Ascending aorta (tissue), 2 donors: ENCODE results near the gene MGAT4C. TPM values are rescaled to one million over a fixed set of nuclear protein-coding genes. Genes with fewer than 3 reads are reported as not detected.

ENCODE experiments used
- DNase-seq, 2 donors: peaks; one replicate each; pipeline ENCODE4 v3.0.0-alpha.2; 2019; ENCODE audit warnings: low spot score in 2 of 2
- H3K27ac ChIP-seq, 2 donors: fragments of 200-600 bp; sonication (generic); one replicate each; pipeline ENCODE4 v1.5.1; 2016 to 2017; ENCODE audit warnings: mild to moderate bottlenecking in 1 of 2
- H3K27me3 ChIP-seq: fragments of 200-600 bp; sonication (generic); one replicate; pipeline ENCODE4 v1.5.1; 2017
- H3K36me3 ChIP-seq, 2 donors: fragments of 200-600 bp; sonication (generic); one replicate each; pipeline ENCODE4 v1.5.1; 2016
- H3K4me1 ChIP-seq, 2 donors: fragments of 200-600 bp; sonication (generic); one replicate each; pipeline ENCODE4 v1.5.1; 2016 to 2017; ENCODE audit warnings: mild to moderate bottlenecking in 1 of 2
- H3K4me3 ChIP-seq, 2 donors: fragments of 200-600 bp; sonication (generic); one replicate each; pipeline ENCODE4 v1.5.1; 2016 to 2017; ENCODE audit warnings: mild to moderate bottlenecking in 1 of 2
- H3K9me3 ChIP-seq, 2 donors: fragments of 200-600 bp; sonication (generic); one replicate each; pipeline ENCODE4 v1.5.1; 2016
- intact Hi-C: fragments of 100-400 bp; cut with DNase I; formaldehyde crosslinking; loops from one replicate; pipeline ENCODE4 v1.15.1; 2023
- total RNA-seq: library from RNA; depleted of rRNA; stranded (reverse); fragments of >200 nt; gene quantifications from one replicate; pipeline ENCODE4 v1.1.0, GENCODE V29; 2016
- TF ChIP-seq, protein P1 (sequence below), 3 experiments: fragments of 200-600 bp in 2 of 3; fragments of 450-650 bp in 1 of 3; sonication (generic) in 2 of 3; IDR thresholded peaks; one replicate each; pipeline ENCODE4 v1.5.1; 2016 to 2019; ENCODE audit warnings: antibody characterized with exemption in 3 of 3, mild to moderate bottlenecking in 1 of 3, moderate library complexity in 1 of 3

Gene MGAT4C
- total RNA-seq, 1 donor from 2014 or later, result not detected

DNA sequence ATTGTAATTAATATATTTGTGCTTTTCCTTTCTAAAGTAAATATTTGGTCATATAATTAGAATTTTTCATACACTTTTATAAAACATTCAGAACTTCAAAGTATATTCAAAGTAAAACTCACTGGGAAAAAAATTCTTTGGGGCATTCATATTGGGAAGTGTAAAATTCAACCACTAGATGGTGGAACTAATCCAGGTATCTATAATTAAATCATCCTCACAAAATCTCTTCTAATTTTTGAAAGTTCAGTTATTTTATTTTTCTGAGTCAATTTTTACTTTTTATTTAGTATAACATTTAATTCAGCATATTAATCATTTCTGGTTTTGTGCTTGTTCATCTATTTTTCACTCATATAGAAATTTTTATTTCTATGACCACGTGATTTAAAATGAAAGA is 301.1 kb downstream of the MGAT4C start:
- no peaks in the 10 kb centered on the region for H3K4me1 ChIP-seq
- intact Hi-C loops, result no loop called here

DNA sequence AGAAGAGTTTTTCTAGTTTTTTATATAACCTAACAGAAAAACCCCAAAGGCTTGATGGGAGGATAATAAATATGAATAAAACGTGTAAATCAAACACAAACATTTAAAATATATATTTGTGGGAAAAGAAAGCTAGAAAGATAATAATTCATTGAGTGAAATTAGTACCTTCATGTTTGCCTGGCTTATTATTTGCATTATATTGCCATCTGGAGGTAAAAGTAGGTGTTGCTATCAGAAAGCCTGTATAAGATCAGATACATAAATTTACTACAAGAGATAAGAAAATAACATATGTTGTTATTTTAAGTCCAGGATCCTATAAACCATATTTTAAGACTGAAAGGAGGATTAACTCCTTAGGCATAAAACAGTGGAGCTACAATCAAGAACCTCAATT is 304.4 kb downstream of the MGAT4C start:
- TF ChIP-seq, protein P1, sequence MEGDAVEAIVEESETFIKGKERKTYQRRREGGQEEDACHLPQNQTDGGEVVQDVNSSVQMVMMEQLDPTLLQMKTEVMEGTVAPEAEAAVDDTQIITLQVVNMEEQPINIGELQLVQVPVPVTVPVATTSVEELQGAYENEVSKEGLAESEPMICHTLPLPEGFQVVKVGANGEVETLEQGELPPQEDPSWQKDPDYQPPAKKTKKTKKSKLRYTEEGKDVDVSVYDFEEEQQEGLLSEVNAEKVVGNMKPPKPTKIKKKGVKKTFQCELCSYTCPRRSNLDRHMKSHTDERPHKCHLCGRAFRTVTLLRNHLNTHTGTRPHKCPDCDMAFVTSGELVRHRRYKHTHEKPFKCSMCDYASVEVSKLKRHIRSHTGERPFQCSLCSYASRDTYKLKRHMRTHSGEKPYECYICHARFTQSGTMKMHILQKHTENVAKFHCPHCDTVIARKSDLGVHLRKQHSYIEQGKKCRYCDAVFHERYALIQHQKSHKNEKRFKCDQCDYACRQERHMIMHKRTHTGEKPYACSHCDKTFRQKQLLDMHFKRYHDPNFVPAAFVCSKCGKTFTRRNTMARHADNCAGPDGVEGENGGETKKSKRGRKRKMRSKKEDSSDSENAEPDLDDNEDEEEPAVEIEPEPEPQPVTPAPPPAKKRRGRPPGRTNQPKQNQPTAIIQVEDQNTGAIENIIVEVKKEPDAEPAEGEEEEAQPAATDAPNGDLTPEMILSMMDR (IDR thresholded peaks at IDR 0.05), result peak in 1 of 3 experiments; percentile 10
- Histone ChIP-seq H3K4me1 (no peaks in the 10 kb centered on the region), H3K36me3 (no peaks in the 10 kb centered on the region), H3K9me3 (no peaks in the 10 kb centered on the region), H3K27ac (no peak overlapping the region), H3K27me3 (no peaks in the 10 kb centered on the region), H3K4me3 (no peak overlapping the region)
- no peak for DNase-seq
- intact Hi-C loops, result no loop called here

More for the DNA sequence above, 301.1 kb downstream of the MGAT4C start:
- TF ChIP-seq, protein P1 (IDR thresholded peaks at IDR 0.05), result no peak
- H3K27ac ChIP-seq, result no peak overlapping the region
- H3K4me3 ChIP-seq, result no peak overlapping the region
- no peaks in the 10 kb centered on the region for H3K36me3 ChIP-seq
- no peak for DNase-seq
- H3K9me3 ChIP-seq, result no peaks in the 10 kb centered on the region
- no peaks in the 10 kb centered on the region for H3K27me3 ChIP-seq

DNA sequence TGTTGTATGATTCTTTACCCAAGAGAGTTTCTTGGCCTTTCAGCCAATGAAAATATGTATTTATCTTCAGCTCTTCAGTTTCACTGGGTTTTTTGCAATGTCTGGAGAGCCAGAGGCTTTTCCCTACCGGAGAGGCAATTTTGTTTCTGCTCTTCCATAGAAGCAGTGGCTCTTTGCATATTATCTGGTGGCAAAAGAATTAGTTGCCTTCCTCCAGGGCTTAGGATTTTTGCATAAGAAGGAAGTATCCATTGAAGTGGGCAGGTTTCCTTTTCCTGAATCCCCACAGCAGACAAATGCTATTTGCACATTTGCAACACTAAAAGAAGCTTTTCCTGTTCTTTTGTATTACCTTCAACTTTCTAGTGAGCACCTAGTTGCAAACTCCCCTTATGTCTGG is 306.9 kb downstream of the MGAT4C start:
- H3K27ac ChIP-seq, result no peak overlapping the region
- no peaks in the 10 kb centered on the region for H3K9me3 ChIP-seq
- no peaks in the 10 kb centered on the region for H3K36me3 ChIP-seq
- DNase-seq, result no peak
- intact Hi-C loops, result no loop called here
- H3K4me1 ChIP-seq, result no peaks in the 10 kb centered on the region
- H3K4me3 ChIP-seq, result no peak overlapping the region
- H3K27me3 ChIP-seq, result no peaks in the 10 kb centered on the region
- TF ChIP-seq, protein P1 (IDR thresholded peaks at IDR 0.05), result no peak

DNA sequence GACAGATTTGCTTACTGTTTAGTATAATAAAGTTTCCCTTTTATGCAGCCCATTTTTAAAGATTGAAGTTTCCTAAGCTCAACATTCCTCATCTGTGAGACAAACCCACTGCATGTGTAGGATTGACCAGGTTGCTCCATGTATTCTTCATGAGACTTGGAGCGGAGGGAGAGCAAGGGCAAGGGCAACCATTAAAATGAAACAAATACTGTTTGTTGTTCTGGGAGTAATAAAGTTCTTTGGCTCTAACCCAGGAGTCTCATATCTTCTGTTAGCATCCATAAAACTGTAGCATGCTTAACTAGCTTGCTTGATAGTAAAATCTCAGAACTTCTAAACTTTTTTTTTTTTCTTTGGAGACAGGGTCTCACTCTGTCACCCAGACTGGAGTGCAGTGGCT is 307.9 kb downstream of the MGAT4C start:
- H3K9me3 ChIP-seq, result no peaks in the 10 kb centered on the region
- TF ChIP-seq, protein P1 (IDR thresholded peaks at IDR 0.05), result no peak
- no peak overlapping the region for H3K27ac ChIP-seq
- H3K4me3 ChIP-seq, result no peak overlapping the region
- no peaks in the 10 kb centered on the region for H3K27me3 ChIP-seq
- DNase-seq, result no peak
- no peaks in the 10 kb centered on the region for H3K36me3 ChIP-seq
- H3K4me1 ChIP-seq, result no peaks in the 10 kb centered on the region
- intact Hi-C loops, result no loop called here

DNA sequence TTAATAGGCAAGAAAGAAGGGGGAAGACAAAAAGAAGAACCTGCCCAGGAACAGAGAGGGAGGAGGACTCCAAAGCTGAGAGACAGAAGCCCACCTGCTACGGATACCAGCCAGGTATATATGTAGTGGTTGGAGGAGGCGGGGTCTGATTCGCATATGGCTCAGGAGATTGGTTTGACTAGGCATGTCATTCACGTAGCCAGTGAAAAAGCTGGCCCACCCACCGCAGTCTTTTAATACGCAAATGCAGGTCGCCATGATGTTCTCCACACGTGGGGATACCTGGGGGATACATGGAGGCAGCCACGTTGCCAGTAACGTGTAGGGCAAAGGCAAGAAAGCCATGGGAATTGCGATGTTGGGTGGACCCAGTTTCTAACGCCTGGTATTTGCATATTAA is 308.9 kb downstream of the MGAT4C start:
- intact Hi-C loops, result no loop called here
- H3K27me3 ChIP-seq, result no peaks in the 10 kb centered on the region
- no peak overlapping the region for H3K4me3 ChIP-seq
- no peak overlapping the region for H3K27ac ChIP-seq
- no peaks in the 10 kb centered on the region for H3K4me1 ChIP-seq
- no peaks in the 10 kb centered on the region for H3K9me3 ChIP-seq
- no peaks in the 10 kb centered on the region for H3K36me3 ChIP-seq
- no peak for DNase-seq
- TF ChIP-seq, protein P1 (IDR thresholded peaks at IDR 0.05), result no peak

DNA sequence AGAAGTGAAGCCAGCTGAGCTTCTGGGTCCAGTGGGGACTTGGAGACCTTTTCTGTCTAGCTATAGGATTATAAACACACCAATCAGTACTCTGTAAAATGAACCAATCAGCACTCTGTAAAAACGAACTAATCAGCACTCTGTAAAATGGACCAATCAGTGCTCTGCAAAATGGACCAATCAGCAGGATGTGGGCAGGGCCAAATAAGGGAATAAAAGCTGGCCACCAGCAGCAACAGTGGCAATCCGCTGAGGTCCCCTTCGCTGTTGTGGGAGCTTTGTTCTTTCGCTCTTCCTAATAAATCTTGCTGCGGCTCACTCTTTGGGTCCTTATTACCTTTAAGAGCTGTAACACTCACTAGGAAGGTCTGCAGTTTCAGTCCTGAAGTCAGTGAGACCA is 309.8 kb downstream of the MGAT4C start:
- Histone ChIP-seq H3K36me3 (no peaks in the 10 kb centered on the region), H3K27ac (no peak overlapping the region), H3K4me3 (no peak overlapping the region), H3K4me1 (no peaks in the 10 kb centered on the region), H3K9me3 (no peaks in the 10 kb centered on the region), H3K27me3 (no peaks in the 10 kb centered on the region)
- no peak for DNase-seq
- intact Hi-C loops, result no loop called here
- TF ChIP-seq, protein P1 (IDR thresholded peaks at IDR 0.05), result no peak
